ENCODE data around the gene SLC29A4.

The SLC29A4 gene

GRCh38 chr7:5350600-5351385 lies 68.0 kb downstream of the SLC29A4 start:
- no peak for DNase-seq (ENCODE audit: low read depth in 2 of 2, low spot score in 1 of 2)

- DNase-seq (ENCODE audit: low read depth in 2 of 2, low spot score in 1 of 2), result no peak
Observed at GRCh38 chr7:5351507-5352265, 68.9 kb downstream of the SLC29A4 start.

DNA sequence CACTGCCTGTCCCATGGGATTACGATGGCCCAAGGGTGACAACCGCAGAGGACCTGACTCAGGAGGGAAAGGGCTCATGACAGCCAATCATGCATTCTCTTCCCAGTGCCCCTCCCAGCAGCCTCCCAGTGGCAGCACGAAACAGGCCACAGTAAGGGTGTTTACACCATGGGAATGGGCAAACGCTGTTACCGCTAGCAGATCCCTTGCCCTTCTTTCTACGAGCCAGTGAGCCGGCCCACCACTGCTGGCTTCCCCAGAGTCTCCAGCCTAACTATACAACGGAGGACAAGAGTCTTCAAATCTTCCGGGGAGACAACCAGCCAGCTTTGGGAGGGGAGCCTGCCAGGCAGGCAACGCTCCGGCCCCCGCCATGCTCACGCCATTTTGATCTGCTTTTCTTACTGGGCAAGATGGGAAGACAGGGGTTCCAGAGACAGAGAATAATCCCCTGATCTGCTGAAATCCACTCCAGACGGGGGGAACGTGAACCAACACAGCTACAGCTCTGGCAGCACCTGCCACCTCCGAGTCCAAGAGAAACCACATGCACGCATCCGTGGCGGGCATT lies 69.8 kb downstream of the SLC29A4 start:
- DNase-seq (ENCODE audit: low read depth in 2 of 2, low spot score in 1 of 2), result no peak

DNA sequence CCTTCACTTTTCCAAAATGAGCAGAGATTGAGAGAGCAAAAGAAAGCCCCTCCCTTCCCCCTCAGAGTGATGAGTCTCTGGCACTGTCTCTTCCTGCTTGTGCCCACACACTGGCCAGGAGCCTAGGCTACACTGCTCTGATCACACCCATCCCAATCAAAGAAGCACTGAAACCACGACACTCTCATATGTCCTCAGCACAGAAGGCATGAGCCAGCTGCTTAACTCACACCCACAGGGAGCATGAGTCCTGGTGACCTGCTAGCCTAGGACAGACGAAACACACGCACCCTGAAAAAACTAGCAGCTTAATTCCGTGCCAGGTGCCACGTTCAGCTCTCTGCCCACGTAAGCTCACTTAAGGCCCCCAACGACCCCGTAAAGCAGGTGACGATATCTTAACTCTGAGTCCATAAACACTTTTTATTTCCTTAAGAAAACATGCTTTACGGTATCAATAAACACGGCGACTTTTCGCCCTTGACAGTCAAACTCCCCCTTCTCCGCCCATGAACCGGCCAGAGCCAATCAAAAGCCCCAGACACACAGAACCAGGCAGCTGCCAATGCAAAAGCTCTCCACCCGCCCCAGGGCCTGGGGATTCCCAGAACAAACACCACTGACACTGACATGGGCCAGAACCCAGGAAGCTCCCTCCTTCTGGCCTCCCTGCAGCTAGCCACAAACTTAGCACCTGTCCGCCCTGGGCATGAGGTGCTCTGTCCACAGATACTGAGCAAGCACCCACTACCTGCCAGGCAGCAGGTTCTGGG lies 71.9 kb downstream of the SLC29A4 start:
- no peak for DNase-seq (ENCODE audit: low read depth in 2 of 2, low spot score in 1 of 2)
